ENCODE data around the gene SPAG16.

The SPAG16 gene

GRCh38 chr2:213249502-213249901, 34.8 kb upstream of the SPAG16 start:
- DNase-seq (ENCODE audit: low read depth): no peak
- in situ Hi-C loops (cut with HindIII; ENCODE audit: low sequenced_read_pairs): no loop called here
- no peak for TF ChIP-seq CTCF (IDR thresholded peaks at IDR 0.05; ENCODE audit: low read depth, low read length, missing control alignments)
- no peak overlapping the region for H3K4me3 ChIP-seq (ENCODE audit: low read depth, low read length)

- no peak overlapping the region for H3K4me3 ChIP-seq (ENCODE audit: low read depth, low read length)
- TF ChIP-seq CTCF (IDR thresholded peaks at IDR 0.05; ENCODE audit: low read depth, low read length, missing control alignments): peak; percentile 26
- peak; percentile 79 for DNase-seq (ENCODE audit: low read depth)
- in situ Hi-C loops (cut with HindIII; ENCODE audit: low sequenced_read_pairs): no loop called here
Observed at GRCh38 chr2:213251618-213252017, 32.6 kb upstream of the SPAG16 start.

- no peak for TF ChIP-seq CTCF (IDR thresholded peaks at IDR 0.05; ENCODE audit: low read depth, low read length, missing control alignments)
- no peak overlapping the region for H3K4me3 ChIP-seq (ENCODE audit: low read depth, low read length)
- in situ Hi-C loops (cut with HindIII; ENCODE audit: low sequenced_read_pairs): no loop called here
- no peak for DNase-seq (ENCODE audit: low read depth)
Observed at GRCh38 chr2:213252206-213252605, 32.1 kb upstream of the SPAG16 start.

GRCh38 chr2:213253162-213253561, 31.1 kb upstream of the SPAG16 start:
- in situ Hi-C loops (cut with HindIII; ENCODE audit: low sequenced_read_pairs): no loop called here
- TF ChIP-seq CTCF (IDR thresholded peaks at IDR 0.05; ENCODE audit: low read depth, low read length, missing control alignments): no peak
- no peak overlapping the region for H3K4me3 ChIP-seq (ENCODE audit: low read depth, low read length)
- no peak for DNase-seq (ENCODE audit: low read depth)

GRCh38 chr2:213259266-213259665, 25.0 kb upstream of the SPAG16 start:
- no peak for TF ChIP-seq CTCF (IDR thresholded peaks at IDR 0.05; ENCODE audit: low read depth, low read length, missing control alignments)

GRCh38 chr2:213261237-213261636, 23.0 kb upstream of the SPAG16 start:
- no peak for TF ChIP-seq CTCF (IDR thresholded peaks at IDR 0.05; ENCODE audit: low read depth, low read length, missing control alignments)
- in situ Hi-C loops (cut with HindIII; ENCODE audit: low sequenced_read_pairs): no loop called here

More at GRCh38 chr2:213259266-213259665, 25.0 kb upstream of the SPAG16 start:
- in situ Hi-C loops (cut with HindIII; ENCODE audit: low sequenced_read_pairs): no loop called here
- DNase-seq (ENCODE audit: low read depth): no peak
- H3K4me3 ChIP-seq (ENCODE audit: low read depth, low read length): no peak overlapping the region

GRCh38 chr2:213261715-213262114, 22.5 kb upstream of the SPAG16 start:
- in situ Hi-C loops (cut with HindIII; ENCODE audit: low sequenced_read_pairs): no loop called here
- TF ChIP-seq CTCF (IDR thresholded peaks at IDR 0.05; ENCODE audit: low read depth, low read length, missing control alignments): no peak
- DNase-seq (ENCODE audit: low read depth): no peak
- no peak overlapping the region for H3K4me3 ChIP-seq (ENCODE audit: low read depth, low read length)

More at GRCh38 chr2:213261237-213261636, 23.0 kb upstream of the SPAG16 start:
- no peak for DNase-seq (ENCODE audit: low read depth)
- no peak overlapping the region for H3K4me3 ChIP-seq (ENCODE audit: low read depth, low read length)

All from astrocyte of the cerebellum (primary cell).